Muscle layer of duodenum (tissue), 2 donors: ENCODE results near the gene NCAM1.
"Not testable (repeated sequence)": the region's sequence is repeated elsewhere in the genome, so short reads cannot be mapped to it uniquely, and the experiment has no call there.

Experiments used
- H3K27ac ChIP-seq: one replicate; pipeline ENCODE4 v1.7.0; 2013; ENCODE audit warnings: mild to moderate bottlenecking, low read length
- H3K27me3 ChIP-seq: one replicate; pipeline ENCODE4 v1.7.0; 2013; ENCODE audit warnings: low read depth, mild to moderate bottlenecking, control low read depth, low read length
- H3K36me3 ChIP-seq, 2 donors: one replicate each; pipeline ENCODE4 v1.7.0; 2013; ENCODE audit warnings: low read length in 2 of 2, control low read depth in 1 of 2, mild to moderate bottlenecking in 1 of 2; ENCODE audit not compliant: insufficient read depth in 2 of 2, control insufficient read depth in 1 of 2
- H3K4me1 ChIP-seq, 2 donors: one replicate each; pipeline ENCODE4 v1.7.0; 2013; ENCODE audit warnings: low read length in 2 of 2, mild to moderate bottlenecking in 2 of 2, control low read depth in 1 of 2, moderate library complexity in 1 of 2; ENCODE audit not compliant: insufficient read depth in 2 of 2, control insufficient read depth in 1 of 2
- H3K4me3 ChIP-seq, 2 donors: one replicate each; pipeline ENCODE4 v1.7.0; 2013; ENCODE audit warnings: low read length in 2 of 2, low read depth in 1 of 2, mild to moderate bottlenecking in 1 of 2
- H3K9me3 ChIP-seq, 2 donors: one replicate each; pipeline ENCODE4 v1.7.0; 2013; ENCODE audit warnings: low read length in 2 of 2, control low read depth in 1 of 2, mild to moderate bottlenecking in 1 of 2; ENCODE audit not compliant: control insufficient read depth in 1 of 2
- donor health status: healthy.

NCAM1 gene

DNA sequence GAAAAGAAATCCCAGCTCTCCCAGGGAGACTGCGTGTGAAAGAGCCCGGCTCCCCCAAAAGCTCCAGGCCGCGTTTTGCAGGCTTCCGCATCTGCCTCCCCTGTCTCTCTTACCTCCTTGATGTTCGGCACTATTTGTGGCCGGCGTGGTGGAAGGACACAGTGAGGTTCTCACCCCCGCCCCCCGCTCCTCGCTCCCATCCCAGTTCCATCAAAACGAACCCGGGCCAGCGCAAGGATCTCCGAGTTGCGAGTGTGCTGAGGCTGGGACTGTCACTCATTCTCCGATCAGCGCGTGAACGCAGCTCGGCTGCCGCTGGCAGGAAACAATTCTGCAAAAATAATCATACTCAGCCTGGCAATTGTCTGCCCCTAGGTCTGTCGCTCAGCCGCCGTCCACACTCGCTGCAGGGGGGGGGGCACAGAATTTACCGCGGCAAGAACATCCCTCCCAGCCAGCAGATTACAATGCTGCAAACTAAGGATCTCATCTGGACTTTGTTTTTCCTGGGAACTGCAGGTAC lies at the start of gene NCAM1:
NCAM1 (plus strand) TSS at position 275 of the 523 bp plus-strand sequence.
- no peak within 1 kb of the TSS for H3K27ac ChIP-seq
- H3K27me3 ChIP-seq = no peaks in the 10 kb centered on the region
- no peaks in the 10 kb centered on the region for H3K36me3 ChIP-seq
- peak within 1 kb of the TSS; percentile 71 to 78 for H3K4me3 ChIP-seq
- H3K4me1 ChIP-seq = peaks cover 0 to 21% of the 10 kb centered on the region in 2 donors
- no peaks in the 10 kb centered on the region for H3K9me3 ChIP-seq

DNA sequence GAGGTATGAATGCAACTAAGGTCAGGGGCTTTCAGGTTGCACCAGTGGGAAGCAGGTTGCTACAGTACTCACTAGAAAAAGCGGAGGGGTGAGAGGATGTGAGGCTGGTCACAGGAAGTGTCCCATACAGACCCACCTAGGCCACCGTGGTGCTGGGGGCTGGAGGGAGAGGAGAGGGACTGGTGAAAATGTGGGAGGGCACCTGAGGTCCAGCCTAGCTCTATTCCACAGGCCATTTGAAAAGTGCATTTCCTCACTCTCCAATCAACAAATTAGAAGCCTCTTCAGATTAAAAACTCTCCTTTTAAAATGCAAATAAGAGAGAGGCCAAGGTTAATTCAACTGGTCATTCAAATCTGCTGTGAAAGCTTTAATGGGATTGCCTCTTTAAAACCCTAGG lies 38.6 kb upstream of the NCAM1 start:
- H3K4me1 ChIP-seq = no peaks in the 10 kb centered on the region
- H3K4me3 ChIP-seq = no peak overlapping the region
- H3K27me3 ChIP-seq = no peaks in the 10 kb centered on the region
- H3K36me3 ChIP-seq = no peaks in the 10 kb centered on the region
- H3K9me3 ChIP-seq = peaks cover 0 to 4% of the 10 kb centered on the region in 2 donors
- H3K27ac ChIP-seq = no peak overlapping the region

DNA sequence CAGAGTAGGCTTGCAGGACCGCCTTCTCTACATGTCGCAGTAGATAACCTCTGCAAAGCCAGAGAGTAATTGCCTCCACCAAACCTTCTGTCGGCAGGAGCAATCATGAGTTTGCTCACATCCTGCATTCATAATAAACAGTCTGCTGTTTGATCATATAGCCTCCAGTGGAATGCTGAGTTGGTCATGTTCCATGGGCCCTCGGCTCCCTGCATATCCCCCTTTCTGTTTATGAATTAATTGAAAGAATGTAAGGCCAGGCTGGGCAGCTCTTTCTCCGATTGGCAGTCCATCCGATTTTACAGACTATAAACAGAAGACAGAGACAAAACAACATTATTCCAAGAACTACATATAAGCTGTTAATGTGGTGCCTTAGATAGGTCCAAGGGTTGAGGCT lies 36.4 kb upstream of the NCAM1 start:
- H3K27ac ChIP-seq, H3K36me3 ChIP-seq, H3K4me3 ChIP-seq, H3K27me3 ChIP-seq, H3K4me1 ChIP-seq, H3K9me3 ChIP-seq: not testable (repeated sequence)

GRCh38 chr11:112925516-112926310 lies 35.5 kb upstream of the NCAM1 start:
- Histone ChIP-seq H3K36me3 (no peaks in the 10 kb centered on the region), H3K4me1 (no peaks in the 10 kb centered on the region), H3K27me3 (no peaks in the 10 kb centered on the region), H3K27ac (no peak overlapping the region), H3K4me3 (no peak overlapping the region), H3K9me3 (no peaks in the 10 kb centered on the region)

DNA sequence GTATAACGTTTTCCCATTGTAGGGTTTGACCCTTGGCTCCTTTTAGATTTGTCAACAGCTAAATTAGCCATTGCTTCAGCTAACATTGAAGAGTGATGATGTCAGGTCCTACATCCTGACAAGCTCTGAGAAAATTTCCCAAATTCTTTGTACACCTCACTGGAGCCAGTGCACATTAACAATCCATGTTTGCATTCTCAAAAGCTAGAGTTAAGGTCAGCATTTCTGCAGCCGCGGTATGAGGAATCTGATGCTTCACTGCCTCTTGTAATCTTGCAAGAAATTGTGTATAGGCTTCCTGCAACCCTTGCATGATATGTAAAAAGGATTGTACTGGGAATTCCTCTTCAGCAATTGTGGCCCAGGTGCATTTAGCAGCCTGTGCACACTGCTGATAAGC lies 33.1 kb upstream of the NCAM1 start:
- Histone ChIP-seq H3K36me3 (no peaks in the 10 kb centered on the region), H3K4me3 (no peak overlapping the region), H3K9me3 (no peaks in the 10 kb centered on the region), H3K27ac (no peak overlapping the region), H3K4me1 (no peaks in the 10 kb centered on the region), H3K27me3 (no peaks in the 10 kb centered on the region)

DNA sequence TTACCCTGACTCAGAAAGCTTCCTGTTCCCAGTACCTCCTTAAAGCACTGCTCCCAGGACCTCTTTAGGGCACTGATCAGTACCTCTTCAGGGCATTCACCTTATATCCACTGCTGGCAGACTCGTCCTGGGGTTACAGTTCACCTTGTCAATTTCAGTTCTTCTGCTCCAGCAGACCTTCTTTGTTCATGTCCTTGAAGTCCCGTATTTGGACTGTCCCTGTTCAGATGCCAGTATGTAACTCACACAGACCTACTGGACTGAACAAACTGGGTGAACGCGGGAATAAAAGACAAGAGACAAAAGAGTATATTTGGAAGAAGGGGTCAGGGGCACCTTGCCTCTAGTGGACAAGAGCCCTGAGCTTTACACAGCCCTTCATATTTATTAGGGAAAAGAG lies 31.8 kb upstream of the NCAM1 start:
- Histone ChIP-seq H3K4me1 (no peaks in the 10 kb centered on the region), H3K27ac (no peak overlapping the region), H3K4me3 (no peak overlapping the region), H3K27me3 (no peaks in the 10 kb centered on the region), H3K36me3 (no peaks in the 10 kb centered on the region), H3K9me3 (no peaks in the 10 kb centered on the region)

DNA sequence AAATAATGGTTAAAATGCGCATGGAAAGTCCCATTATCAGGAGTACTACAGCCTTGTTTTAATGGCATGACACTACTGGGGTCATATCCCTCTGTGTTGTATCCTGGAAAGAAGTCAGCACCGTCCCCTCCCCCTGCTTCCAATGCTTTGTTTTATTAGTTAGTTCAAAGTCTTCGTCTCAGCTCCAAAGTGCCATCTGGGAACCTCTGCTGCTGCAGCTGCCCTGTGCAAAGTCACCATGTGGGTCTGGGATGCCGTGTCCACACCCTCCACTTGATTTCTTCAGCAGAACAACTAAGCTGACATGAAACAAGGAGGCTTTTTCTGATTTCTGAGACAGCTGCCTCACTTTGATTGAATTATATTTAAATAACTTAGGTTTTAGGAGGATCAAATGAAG lies 29.5 kb upstream of the NCAM1 start:
- H3K27me3 ChIP-seq = no peaks in the 10 kb centered on the region
- no peaks in the 10 kb centered on the region for H3K36me3 ChIP-seq
- no peak overlapping the region for H3K27ac ChIP-seq
- no peaks in the 10 kb centered on the region for H3K9me3 ChIP-seq
- no peaks in the 10 kb centered on the region for H3K4me1 ChIP-seq
- no peak overlapping the region for H3K4me3 ChIP-seq

DNA sequence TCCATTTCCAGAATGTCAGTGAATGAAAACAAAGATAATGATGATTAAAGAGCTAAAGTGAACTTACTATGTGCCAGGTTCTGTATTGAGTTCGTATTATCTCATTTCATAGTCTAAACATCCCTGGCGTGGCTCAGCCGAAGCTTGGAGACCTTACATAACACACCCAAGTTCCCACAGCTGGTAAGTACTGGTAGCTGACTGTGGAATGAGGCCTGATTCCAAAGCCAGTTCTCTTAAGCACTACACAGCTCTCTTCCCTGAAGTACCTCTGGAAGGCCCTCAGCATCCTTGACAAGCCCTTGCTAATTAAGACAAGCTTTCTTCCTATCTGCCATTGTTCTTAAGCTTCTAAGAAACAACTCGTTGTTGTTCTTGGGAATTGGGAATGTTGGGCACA lies 28.6 kb upstream of the NCAM1 start:
- no peaks in the 10 kb centered on the region for H3K9me3 ChIP-seq
- no peak overlapping the region for H3K4me3 ChIP-seq
- H3K36me3 ChIP-seq = no peaks in the 10 kb centered on the region
- H3K27me3 ChIP-seq = no peaks in the 10 kb centered on the region
- no peaks in the 10 kb centered on the region for H3K4me1 ChIP-seq
- no peak overlapping the region for H3K27ac ChIP-seq

DNA sequence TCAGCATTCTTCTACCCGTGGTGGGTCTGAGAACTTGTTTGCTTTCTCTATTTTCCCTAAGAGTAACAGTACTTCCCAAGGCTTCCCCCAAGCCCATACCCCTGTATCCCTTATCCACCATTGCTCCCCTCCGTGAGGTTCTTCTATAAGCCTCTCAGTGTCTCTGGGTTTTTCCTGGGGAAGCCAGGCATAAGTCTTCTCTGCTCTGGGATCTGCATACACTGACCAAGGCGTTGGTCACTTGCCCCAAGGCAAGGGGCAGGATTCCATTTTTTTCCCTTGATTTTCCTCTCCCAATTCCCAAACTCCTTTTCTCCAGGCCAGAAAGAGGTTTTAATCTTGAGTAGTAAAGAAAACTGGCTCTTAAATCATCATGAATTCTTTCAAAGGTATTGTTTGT lies 27.2 kb upstream of the NCAM1 start:
- no peaks in the 10 kb centered on the region for H3K4me1 ChIP-seq
- no peak overlapping the region for H3K27ac ChIP-seq
- no peaks in the 10 kb centered on the region for H3K9me3 ChIP-seq
- no peaks in the 10 kb centered on the region for H3K27me3 ChIP-seq
- H3K4me3 ChIP-seq = no peak overlapping the region
- no peaks in the 10 kb centered on the region for H3K36me3 ChIP-seq

- Histone ChIP-seq H3K27ac (no peak overlapping the region), H3K36me3 (no peaks in the 10 kb centered on the region), H3K27me3 (no peaks in the 10 kb centered on the region), H3K4me1 (no peaks in the 10 kb centered on the region), H3K4me3 (no peak overlapping the region), H3K9me3 (no peaks in the 10 kb centered on the region)
Observed at GRCh38 chr11:112941104-112941503, 20.1 kb upstream of the NCAM1 start.

GRCh38 chr11:112942966-112943643 lies 18.1 kb upstream of the NCAM1 start:
- Histone ChIP-seq H3K27me3 (no peaks in the 10 kb centered on the region), H3K4me3 (no peak overlapping the region), H3K4me1 (no peaks in the 10 kb centered on the region), H3K27ac (no peak overlapping the region), H3K9me3 (no peaks in the 10 kb centered on the region), H3K36me3 (no peaks in the 10 kb centered on the region)
